GM18502 (cell line): ENCODE results near the gene PLS3.

Source experiments
- ATAC-seq: cut with Tn5 transposase; IDR thresholded peaks from one replicate; pipeline ENCODE4 v1.9.1; 2021; ENCODE audit warnings: mild to moderate bottlenecking; ENCODE audit not compliant: unreplicated experiment, poor library complexity

PLS3 gene

DNA sequence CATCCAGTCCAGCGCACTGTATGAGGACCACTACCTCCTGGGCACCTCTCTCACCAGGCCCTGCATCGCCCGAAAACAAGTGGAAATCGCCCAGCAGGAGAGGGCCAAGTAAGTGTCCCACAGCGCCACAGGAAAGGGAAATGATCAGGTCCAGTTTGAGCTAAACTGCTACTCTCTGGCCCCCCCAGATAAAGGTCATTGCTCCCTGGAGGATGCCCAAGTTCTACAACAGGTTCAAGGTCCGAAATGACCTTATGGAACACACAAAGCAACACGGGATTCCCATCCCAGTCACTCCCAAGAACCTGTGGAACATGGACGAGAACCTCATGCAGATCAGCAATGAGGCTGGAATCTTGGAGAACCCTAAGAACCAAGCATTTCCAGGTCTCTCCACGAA lies 104.1 kb downstream of the PLS3 start:
- ATAC-seq: no peak

DNA sequence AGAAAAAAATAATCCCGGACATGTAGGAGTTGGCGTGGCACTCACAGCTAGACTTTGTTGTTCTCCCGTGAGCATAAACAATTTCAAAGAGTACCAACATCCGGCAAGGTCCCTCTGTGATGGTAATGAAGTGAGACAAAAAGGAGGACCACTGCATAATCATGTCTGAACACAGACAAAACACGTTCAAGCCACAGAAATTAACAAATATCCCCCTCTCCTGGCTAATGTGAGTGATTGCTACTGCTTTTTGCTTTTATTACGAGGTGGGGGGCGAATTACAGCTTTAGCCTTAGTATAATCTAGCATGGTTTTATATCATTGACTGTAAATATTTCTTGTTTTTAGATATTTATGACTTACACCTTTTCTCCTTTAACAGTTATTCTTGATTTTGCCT lies 118.5 kb downstream of the PLS3 start:
- ATAC-seq: no peak

DNA sequence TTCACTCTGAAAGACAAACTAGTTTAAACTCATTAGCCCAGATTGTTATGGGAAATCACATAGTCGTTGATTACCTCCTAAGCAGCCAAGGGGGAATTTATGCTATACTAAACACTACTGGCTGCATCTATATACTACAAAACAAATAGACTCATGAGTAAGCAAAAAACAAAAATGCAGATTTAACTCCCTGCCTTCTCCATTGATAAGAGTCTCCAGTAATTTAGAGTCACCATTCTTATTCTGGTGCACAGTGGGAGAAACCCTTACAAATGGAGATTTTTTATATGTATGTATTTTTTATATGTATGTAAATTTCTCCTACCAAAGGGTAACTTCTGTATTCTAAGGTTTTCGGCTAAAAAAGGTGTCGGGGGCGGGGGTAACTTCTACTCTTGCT lies 126.6 kb downstream of the PLS3 start:
- ATAC-seq: no peak

DNA sequence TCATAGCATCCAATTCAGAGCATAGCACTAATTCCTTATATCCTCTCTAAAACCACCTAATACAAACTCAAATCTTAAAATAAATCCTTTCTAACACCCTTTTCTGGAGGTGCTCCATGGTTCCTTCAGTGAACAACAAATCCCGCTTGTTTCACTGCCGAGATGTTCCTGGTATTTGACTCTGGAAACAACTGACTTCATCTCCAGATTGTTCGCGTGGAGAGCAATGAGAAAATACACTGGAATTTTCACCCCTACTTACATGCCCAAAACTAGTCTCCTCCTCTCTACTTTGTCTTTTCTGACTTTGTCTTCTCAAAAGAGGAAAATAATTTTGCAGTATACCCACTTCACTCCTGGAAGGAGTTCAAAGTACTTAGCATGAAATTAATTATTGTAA lies 129.0 kb downstream of the PLS3 start:
- ATAC-seq: no peak

DNA sequence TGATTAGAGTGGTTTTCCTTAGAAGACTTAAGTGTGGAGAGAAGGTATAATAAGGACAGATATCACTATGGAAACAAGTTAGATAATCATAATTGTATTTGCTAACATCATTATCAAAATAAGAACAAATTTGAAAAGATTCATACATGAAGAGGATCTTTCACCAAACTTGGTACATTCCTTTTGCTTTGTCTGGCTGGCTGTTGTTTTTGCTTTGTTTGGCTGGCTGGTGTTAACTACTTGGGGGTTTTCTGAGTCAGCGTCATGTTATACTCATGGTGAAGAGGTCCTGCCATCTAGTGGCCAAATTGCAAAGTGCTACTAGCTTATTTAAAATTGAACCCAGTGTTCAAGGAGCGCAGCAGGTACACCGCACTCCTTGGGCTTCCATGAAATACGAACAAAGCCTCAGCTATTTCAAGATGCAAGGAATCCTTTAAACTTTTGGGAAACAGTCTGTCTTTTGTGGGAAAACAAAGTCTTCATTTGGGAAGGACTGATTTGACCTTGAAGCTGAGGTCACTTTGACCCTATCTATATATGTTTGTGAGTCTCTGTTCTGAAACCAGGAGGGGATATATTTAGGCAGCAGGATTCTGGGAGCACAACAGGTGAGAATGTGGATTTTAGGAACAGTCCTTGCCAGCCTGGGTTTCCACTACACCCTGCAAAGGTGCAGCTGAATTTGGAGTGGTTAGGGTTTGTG lies 129.7 kb downstream of the PLS3 start:
- ATAC-seq: peak; percentile 97

DNA sequence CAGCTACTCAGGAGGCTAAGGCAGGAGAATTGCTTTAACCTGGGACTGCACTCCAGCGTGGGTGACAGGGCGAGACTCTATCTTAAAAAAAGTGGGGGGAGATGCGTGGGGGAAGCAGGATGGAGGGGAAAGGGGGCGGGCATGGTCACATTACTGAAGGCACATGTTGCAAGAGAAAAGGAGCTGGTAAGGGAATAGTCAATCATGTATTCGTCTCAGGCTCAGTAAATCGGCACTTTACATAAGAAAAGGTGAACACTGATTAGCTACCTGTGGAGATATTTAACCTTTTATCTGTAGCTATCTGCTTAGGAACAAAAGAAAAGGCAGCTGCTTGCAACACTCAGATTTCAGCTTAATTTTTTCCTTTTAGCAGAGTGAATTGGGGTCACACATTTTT lies 132.5 kb downstream of the PLS3 start:
- no peak for ATAC-seq

DNA sequence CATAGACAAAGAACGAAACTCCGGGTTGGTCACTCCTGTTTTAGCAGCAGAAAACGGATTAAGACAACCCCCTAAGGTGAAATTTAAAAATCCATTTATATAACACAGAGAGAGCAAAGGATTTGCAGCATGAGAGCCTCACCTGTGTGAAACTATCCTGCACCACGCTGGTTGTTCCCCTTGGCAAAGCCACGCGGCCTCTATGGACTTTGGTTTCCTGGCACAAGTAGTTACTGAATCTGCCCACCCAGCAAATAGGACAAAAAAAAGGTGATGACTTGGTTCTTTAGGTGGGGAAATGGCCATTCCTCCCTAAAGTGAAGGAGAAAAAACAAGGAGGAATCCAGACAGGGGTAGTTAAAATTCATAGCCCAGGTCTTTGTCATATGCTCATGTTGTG lies 133.1 kb downstream of the PLS3 start:
- ATAC-seq: no peak

DNA sequence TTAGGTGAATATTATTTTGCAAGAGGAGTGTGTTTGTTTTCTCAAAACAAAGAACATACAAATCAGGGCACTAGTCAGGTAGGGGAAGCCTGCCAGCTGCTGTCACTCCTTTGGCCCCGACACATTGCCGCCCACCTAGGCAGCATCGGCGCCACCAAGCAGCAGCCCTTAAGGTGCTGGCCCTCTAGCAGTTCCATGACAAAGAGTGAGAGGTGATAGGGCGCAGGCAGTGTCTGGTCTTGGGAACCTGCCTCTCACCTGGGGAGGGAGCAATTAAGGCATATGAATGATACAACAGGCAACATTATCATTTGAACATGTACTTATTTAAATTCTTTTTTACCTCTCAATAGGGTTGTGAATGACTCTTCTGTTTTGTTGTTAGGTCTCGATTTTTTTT lies 135.1 kb downstream of the PLS3 start:
- no peak for ATAC-seq

DNA sequence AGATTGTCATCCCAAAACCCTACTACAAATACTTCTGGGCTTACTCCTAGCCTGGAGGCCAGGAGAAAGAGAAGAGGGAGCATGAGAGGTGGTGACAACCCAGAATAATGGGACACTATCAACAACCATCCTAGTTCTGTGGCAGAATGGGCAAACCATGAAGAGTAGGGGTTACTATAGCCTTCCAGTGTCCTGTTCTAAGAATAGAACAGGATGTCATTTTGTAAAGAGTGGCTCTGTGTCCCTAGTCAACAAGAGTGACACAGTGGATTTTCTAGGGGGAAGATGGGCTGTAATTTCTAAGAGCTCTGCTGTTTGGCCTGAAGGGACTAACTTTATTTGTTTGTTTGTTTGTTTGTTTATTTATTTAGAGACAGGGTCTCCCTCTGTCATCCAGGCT lies 136.0 kb downstream of the PLS3 start:
- ATAC-seq: no peak

DNA sequence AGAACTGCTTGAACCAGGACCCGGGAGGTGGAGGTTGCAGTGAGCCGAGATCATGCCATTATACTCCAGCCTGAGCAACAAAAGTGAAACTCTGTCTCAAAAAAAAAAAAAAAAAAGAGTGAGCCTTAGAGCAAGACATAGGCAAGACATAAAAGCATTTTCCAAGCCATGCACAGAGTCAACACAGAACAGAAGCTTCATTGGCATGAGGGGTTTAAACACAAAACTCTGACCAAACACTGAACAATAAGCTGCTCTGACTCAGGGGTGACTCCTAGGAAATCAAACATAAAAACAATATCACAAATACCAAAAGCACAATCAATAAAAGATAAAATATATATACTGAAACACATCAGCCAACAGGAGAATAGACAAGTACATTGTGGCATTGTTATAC lies 136.8 kb downstream of the PLS3 start:
- ATAC-seq: no peak
